ENCODE measurements around the gene EPHA7. TPM values are rescaled to one million over a fixed set of nuclear protein-coding genes. Genes with fewer than 3 reads are reported as not detected.

The EPHA7 gene
- total RNA-seq, 3 donors from 2014 or later: 0.66 to 1.8 (median 0.80) TPM

- no peaks in the 10 kb centered on the region for H3K27me3 ChIP-seq
- no peak overlapping the region for H3K4me3 ChIP-seq
- H3K36me3 ChIP-seq: no peaks in the 10 kb centered on the region
- H3K27ac ChIP-seq: no peak overlapping the region
- H3K4me1 ChIP-seq: no peaks in the 10 kb centered on the region
- no peaks in the 10 kb centered on the region for H3K9me3 ChIP-seq
- TF ChIP-seq POLR2A (IDR thresholded peaks at IDR 0.05): no peak
- TF ChIP-seq CTCF (IDR thresholded peaks at IDR 0.05): no peak
- no peak for TF ChIP-seq POLR2AphosphoS5 (IDR thresholded peaks at IDR 0.05)
- no peak for DNase-seq (ENCODE audit: low spot score in 2 of 2)
- intact Hi-C loops (cut with DNase I; ENCODE audit: low total_unique reads): no loop called here
These were observed 147.1 kb downstream of the EPHA7 start for GRCh38 chr6:93272211-93272610.

- intact Hi-C loops (cut with DNase I; ENCODE audit: low total_unique reads): no loop called here
- TF ChIP-seq POLR2A (IDR thresholded peaks at IDR 0.05) (no peak), POLR2AphosphoS5 (IDR thresholded peaks at IDR 0.05) (no peak), CTCF (IDR thresholded peaks at IDR 0.05) (no peak)
- Histone ChIP-seq H3K9me3 (no peaks in the 10 kb centered on the region), H3K27me3 (no peaks in the 10 kb centered on the region), H3K27ac (no peak overlapping the region), H3K4me1 (no peaks in the 10 kb centered on the region), H3K36me3 (no peaks in the 10 kb centered on the region), H3K4me3 (no peak overlapping the region)
- DNase-seq (ENCODE audit: low spot score in 2 of 2): no peak
These were observed 153.1 kb downstream of the EPHA7 start for GRCh38 chr6:93266116-93266817.

GRCh38 chr6:93260881-93261280, 158.5 kb downstream of the EPHA7 start:
- intact Hi-C loops (cut with DNase I; ENCODE audit: low total_unique reads): no loop called here

GRCh38 chr6:93259332-93259731, 160.0 kb downstream of the EPHA7 start:
- Histone ChIP-seq H3K27ac (no peak overlapping the region), H3K4me1 (no peaks in the 10 kb centered on the region), H3K27me3 (no peaks in the 10 kb centered on the region), H3K9me3 (no peaks in the 10 kb centered on the region), H3K36me3 (no peaks in the 10 kb centered on the region), H3K4me3 (no peak overlapping the region)
- no peak for DNase-seq (ENCODE audit: low spot score in 2 of 2)
- TF ChIP-seq CTCF (IDR thresholded peaks at IDR 0.05) (no peak), POLR2AphosphoS5 (IDR thresholded peaks at IDR 0.05) (no peak), POLR2A (IDR thresholded peaks at IDR 0.05) (no peak)
- intact Hi-C loops (cut with DNase I; ENCODE audit: low total_unique reads): no loop called here

More at GRCh38 chr6:93260881-93261280, 158.5 kb downstream of the EPHA7 start:
- H3K27ac ChIP-seq: no peak overlapping the region
- TF ChIP-seq POLR2AphosphoS5 (IDR thresholded peaks at IDR 0.05): no peak
- no peak for TF ChIP-seq POLR2A (IDR thresholded peaks at IDR 0.05)
- no peak for TF ChIP-seq CTCF (IDR thresholded peaks at IDR 0.05)
- DNase-seq (ENCODE audit: low spot score in 2 of 2): no peak
- H3K4me1 ChIP-seq: no peaks in the 10 kb centered on the region
- no peaks in the 10 kb centered on the region for H3K27me3 ChIP-seq
- H3K36me3 ChIP-seq: no peaks in the 10 kb centered on the region
- H3K4me3 ChIP-seq: no peak overlapping the region
- no peaks in the 10 kb centered on the region for H3K9me3 ChIP-seq

- Histone ChIP-seq H3K9me3 (no peaks in the 10 kb centered on the region), H3K27ac (no peak overlapping the region), H3K4me1 (no peaks in the 10 kb centered on the region), H3K27me3 (no peaks in the 10 kb centered on the region), H3K36me3 (no peaks in the 10 kb centered on the region), H3K4me3 (no peak overlapping the region)
- DNase-seq (ENCODE audit: low spot score in 2 of 2): no peak
- TF ChIP-seq POLR2A (IDR thresholded peaks at IDR 0.05): no peak
- TF ChIP-seq POLR2AphosphoS5 (IDR thresholded peaks at IDR 0.05): no peak
- no peak for TF ChIP-seq CTCF (IDR thresholded peaks at IDR 0.05)
- intact Hi-C loops (cut with DNase I; ENCODE audit: low total_unique reads): no loop called here
These were observed 166.4 kb downstream of the EPHA7 start for GRCh38 chr6:93252930-93253329.

Measured in breast epithelium (tissue), 4 donors.